PC-3 (cell line): ENCODE data around the gene GBE1.

Experiments
- CTCF ChIP-seq: fragments of 300-600 bp; sonication (generic); conservative IDR thresholded peaks from 2 replicates; pipeline ENCODE4 v1.5.1; 2017; ENCODE audit warnings: antibody characterized with exemption, low read depth, mild to moderate bottlenecking, low read length
- EZH2 ChIP-seq: fragments of 300-600 bp; sonication (generic); IDR thresholded peaks from one replicate; pipeline ENCODE4 v1.6.1; 2017; ENCODE audit warnings: antibody characterized with exemption, mild to moderate bottlenecking, low read length; ENCODE audit not compliant: unreplicated experiment
- EZH2phosphoT487 ChIP-seq: fragments of 300-600 bp; sonication (generic); IDR thresholded peaks from 2 replicates; pipeline ENCODE4 v1.6.1; 2018; ENCODE audit warnings: mild to moderate bottlenecking, antibody characterized with exemption, low read length, borderline replicate concordance

GRCh38 chr3:81442758-81443456, 318.5 kb downstream of the GBE1 start:
- TF ChIP-seq CTCF (no peak), EZH2 (no peak), EZH2phosphoT487 (no peak)
